ENCODE results near the gene CALML5.

CALML5 gene

GRCh38 chr10:5467207-5467535 is 32.2 kb downstream of the CALML5 start:
- TF ChIP-seq ZBTB7A (IDR thresholded peaks at IDR 0.05; ENCODE audit: low read depth) = no peak
- TF ChIP-seq MAX (IDR thresholded peaks at IDR 0.05) = no peak
- TF ChIP-seq EP300 (IDR thresholded peaks at IDR 0.05; ENCODE audit: borderline replicate concordance) = no peak
- no peak for TF ChIP-seq FOXM1 (IDR thresholded peaks at IDR 0.05; ENCODE audit: borderline replicate concordance, low read depth)
- no peak for TF ChIP-seq TAF1 (IDR thresholded peaks at IDR 0.05; ENCODE audit: low read depth)
- no peak for TF ChIP-seq RAD21 (IDR thresholded peaks at IDR 0.05; ENCODE audit: low read depth)
- TF ChIP-seq NFIC (IDR thresholded peaks at IDR 0.05) = no peak
- TF ChIP-seq, protein P1, sequence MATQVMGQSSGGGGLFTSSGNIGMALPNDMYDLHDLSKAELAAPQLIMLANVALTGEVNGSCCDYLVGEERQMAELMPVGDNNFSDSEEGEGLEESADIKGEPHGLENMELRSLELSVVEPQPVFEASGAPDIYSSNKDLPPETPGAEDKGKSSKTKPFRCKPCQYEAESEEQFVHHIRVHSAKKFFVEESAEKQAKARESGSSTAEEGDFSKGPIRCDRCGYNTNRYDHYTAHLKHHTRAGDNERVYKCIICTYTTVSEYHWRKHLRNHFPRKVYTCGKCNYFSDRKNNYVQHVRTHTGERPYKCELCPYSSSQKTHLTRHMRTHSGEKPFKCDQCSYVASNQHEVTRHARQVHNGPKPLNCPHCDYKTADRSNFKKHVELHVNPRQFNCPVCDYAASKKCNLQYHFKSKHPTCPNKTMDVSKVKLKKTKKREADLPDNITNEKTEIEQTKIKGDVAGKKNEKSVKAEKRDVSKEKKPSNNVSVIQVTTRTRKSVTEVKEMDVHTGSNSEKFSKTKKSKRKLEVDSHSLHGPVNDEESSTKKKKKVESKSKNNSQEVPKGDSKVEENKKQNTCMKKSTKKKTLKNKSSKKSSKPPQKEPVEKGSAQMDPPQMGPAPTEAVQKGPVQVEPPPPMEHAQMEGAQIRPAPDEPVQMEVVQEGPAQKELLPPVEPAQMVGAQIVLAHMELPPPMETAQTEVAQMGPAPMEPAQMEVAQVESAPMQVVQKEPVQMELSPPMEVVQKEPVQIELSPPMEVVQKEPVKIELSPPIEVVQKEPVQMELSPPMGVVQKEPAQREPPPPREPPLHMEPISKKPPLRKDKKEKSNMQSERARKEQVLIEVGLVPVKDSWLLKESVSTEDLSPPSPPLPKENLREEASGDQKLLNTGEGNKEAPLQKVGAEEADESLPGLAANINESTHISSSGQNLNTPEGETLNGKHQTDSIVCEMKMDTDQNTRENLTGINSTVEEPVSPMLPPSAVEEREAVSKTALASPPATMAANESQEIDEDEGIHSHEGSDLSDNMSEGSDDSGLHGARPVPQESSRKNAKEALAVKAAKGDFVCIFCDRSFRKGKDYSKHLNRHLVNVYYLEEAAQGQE (IDR thresholded peaks at IDR 0.05; ENCODE audit: low read depth) = no peak
- TF ChIP-seq TEAD4 (IDR thresholded peaks at IDR 0.05) = no peak
- no peak for TF ChIP-seq EGR1 (IDR thresholded peaks at IDR 0.05)
- TF ChIP-seq USF1 (IDR thresholded peaks at IDR 0.05) = no peak
- TF ChIP-seq TCF12 (IDR thresholded peaks at IDR 0.05; ENCODE audit: low read depth) = no peak
- TF ChIP-seq YY1 (IDR thresholded peaks at IDR 0.05; ENCODE audit: low read depth) = no peak
- TF ChIP-seq CEBPB (IDR thresholded peaks at IDR 0.05) = no peak
- no peak for TF ChIP-seq CREB1 (IDR thresholded peaks at IDR 0.05; ENCODE audit: low read depth)

- TF ChIP-seq TCF12 (IDR thresholded peaks at IDR 0.05; ENCODE audit: low read depth) (0 out of 2 replicates have a peak, but pooled peaks have one; percentile 18), MAX (IDR thresholded peaks at IDR 0.05) (no peak), NFIC (IDR thresholded peaks at IDR 0.05) (peak; percentile 48; the same call in 1 of the 2 replicates)
Measured at GRCh38 chr10:5466451-5467206, 32.7 kb downstream of the CALML5 start.

GRCh38 chr10:5465976-5466450 is 33.4 kb downstream of the CALML5 start:
- TF ChIP-seq CEBPB (IDR thresholded peaks at IDR 0.05) = no peak
- TF ChIP-seq EGR1 (IDR thresholded peaks at IDR 0.05) = no peak
- no peak for TF ChIP-seq MAX (IDR thresholded peaks at IDR 0.05)
- no peak for TF ChIP-seq EP300 (IDR thresholded peaks at IDR 0.05; ENCODE audit: borderline replicate concordance)
- TF ChIP-seq NFIC (IDR thresholded peaks at IDR 0.05) = no peak
- TF ChIP-seq TEAD4 (IDR thresholded peaks at IDR 0.05) = no peak
- no peak for TF ChIP-seq YY1 (IDR thresholded peaks at IDR 0.05; ENCODE audit: low read depth)
- TF ChIP-seq RAD21 (IDR thresholded peaks at IDR 0.05; ENCODE audit: low read depth) = no peak

GRCh38 chr10:5464546-5464945 is 34.8 kb downstream of the CALML5 start:
- TF ChIP-seq CEBPB (IDR thresholded peaks at IDR 0.05) (no peak), TEAD4 (IDR thresholded peaks at IDR 0.05) (no peak), CREB1 (IDR thresholded peaks at IDR 0.05; ENCODE audit: low read depth) (no peak), TAF1 (IDR thresholded peaks at IDR 0.05; ENCODE audit: low read depth) (no peak), EGR1 (IDR thresholded peaks at IDR 0.05) (no peak), EP300 (IDR thresholded peaks at IDR 0.05; ENCODE audit: borderline replicate concordance) (no peak), MAX (IDR thresholded peaks at IDR 0.05) (no peak), YY1 (IDR thresholded peaks at IDR 0.05; ENCODE audit: low read depth) (no peak), ZBTB7A (IDR thresholded peaks at IDR 0.05; ENCODE audit: low read depth) (no peak), USF1 (IDR thresholded peaks at IDR 0.05) (no peak), NFIC (IDR thresholded peaks at IDR 0.05) (no peak), TCF12 (IDR thresholded peaks at IDR 0.05; ENCODE audit: low read depth) (no peak), RAD21 (IDR thresholded peaks at IDR 0.05; ENCODE audit: low read depth) (no peak), FOXM1 (IDR thresholded peaks at IDR 0.05; ENCODE audit: borderline replicate concordance, low read depth) (no peak)
- TF ChIP-seq, protein P1 (IDR thresholded peaks at IDR 0.05; ENCODE audit: low read depth) = no peak

DNA sequence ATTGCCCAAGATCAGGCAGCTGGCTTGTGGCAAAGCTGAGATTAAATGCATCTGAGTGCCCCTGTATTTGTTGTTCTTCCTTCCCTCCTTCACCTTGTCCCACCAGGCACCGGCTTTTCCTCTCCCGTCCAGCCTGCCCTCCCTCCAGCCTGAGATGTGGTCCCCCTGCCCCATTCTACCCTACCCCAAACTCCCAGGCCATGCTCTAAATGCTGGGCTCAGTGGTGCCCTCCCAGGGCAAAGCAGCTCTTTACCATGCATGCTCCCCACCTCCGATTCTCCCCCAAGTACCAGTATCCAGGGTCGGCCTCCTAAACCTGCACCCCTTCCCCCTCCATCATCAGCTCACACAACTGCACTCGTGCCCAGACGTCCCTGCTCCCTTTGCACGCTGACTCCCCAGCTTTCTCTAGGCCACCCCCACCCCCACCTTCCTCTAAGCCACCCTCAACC is 36.5 kb downstream of the CALML5 start:
- no peak for TF ChIP-seq CEBPB (IDR thresholded peaks at IDR 0.05)
- TF ChIP-seq TCF12 (IDR thresholded peaks at IDR 0.05; ENCODE audit: low read depth) = no peak
